Measurements from ENCODE around the gene SMAP2. TPM values are rescaled to one million over a fixed set of nuclear protein-coding genes. Genes with fewer than 3 reads are reported as not detected.

The SMAP2 gene
- total and polyA plus RNA-seq, 4 donors, result 10.4 to 42.2 (median 35.1) TPM

GRCh38 chr1:40392221-40392620 lies 18.7 kb downstream of the SMAP2 start:
- Histone ChIP-seq H3K4me3 (ENCODE audit: low read length in 2 of 2) (no peak overlapping the region), H3K9me3 (ENCODE audit: control insufficient read depth, low read length) (no peaks in the 10 kb centered on the region), H3K27me3 (ENCODE audit: control insufficient read depth in 1 of 2, insufficient read depth in 2 of 2, low read length in 1 of 2) (no peaks in the 10 kb centered on the region), H3K36me3 (ENCODE audit: control insufficient read depth in 1 of 2, insufficient read depth in 2 of 2, low read length in 1 of 2) (peaks cover 0 to 2% of the 10 kb centered on the region in 2 donors), H3K27ac (ENCODE audit: low read depth in 1 of 2, low read length in 2 of 2) (no peak overlapping the region), H3K4me1 (ENCODE audit: control insufficient read depth in 1 of 2, insufficient read depth in 2 of 2, low read length in 2 of 2) (peaks cover 3 to 6% of the 10 kb centered on the region in 2 donors)
- WGBS, 2 donors, result 83 to 85% methylated on average over 3 of the region's 3 CpGs
- DNase-seq (no peak), ATAC-seq (ENCODE audit: low FRiP score) (no peak)
- intact Hi-C loops (cut with DNase I), result loop anchor here in 1 of 2 donors (10.0 kb wide), 1 partner anchor 307 kb away; no protein-coding TSS in a partner anchor

- Histone ChIP-seq H3K27ac (ENCODE audit: low read depth in 1 of 2, low read length in 2 of 2) (no peak overlapping the region), H3K36me3 (ENCODE audit: control insufficient read depth in 1 of 2, insufficient read depth in 2 of 2, low read length in 1 of 2) (peaks cover 0 to 2% of the 10 kb centered on the region in 2 donors), H3K4me3 (ENCODE audit: low read length in 2 of 2) (no peak overlapping the region), H3K27me3 (ENCODE audit: control insufficient read depth in 1 of 2, insufficient read depth in 2 of 2, low read length in 1 of 2) (no peaks in the 10 kb centered on the region), H3K4me1 (ENCODE audit: control insufficient read depth in 1 of 2, insufficient read depth in 2 of 2, low read length in 2 of 2) (peaks cover 3 to 6% of the 10 kb centered on the region in 2 donors), H3K9me3 (ENCODE audit: control insufficient read depth, low read length) (no peaks in the 10 kb centered on the region)
- intact Hi-C loops (cut with DNase I), result loop anchor here in 1 of 2 donors (10.0 kb wide), 1 partner anchor 308 kb away; no protein-coding TSS in a partner anchor
- ATAC-seq (ENCODE audit: low FRiP score) (no peak), DNase-seq (no peak)
- WGBS, 2 donors, result 93% methylated on average over 3 of the region's 3 CpGs
Observed at GRCh38 chr1:40393173-40393572, 19.6 kb downstream of the SMAP2 start.

DNA sequence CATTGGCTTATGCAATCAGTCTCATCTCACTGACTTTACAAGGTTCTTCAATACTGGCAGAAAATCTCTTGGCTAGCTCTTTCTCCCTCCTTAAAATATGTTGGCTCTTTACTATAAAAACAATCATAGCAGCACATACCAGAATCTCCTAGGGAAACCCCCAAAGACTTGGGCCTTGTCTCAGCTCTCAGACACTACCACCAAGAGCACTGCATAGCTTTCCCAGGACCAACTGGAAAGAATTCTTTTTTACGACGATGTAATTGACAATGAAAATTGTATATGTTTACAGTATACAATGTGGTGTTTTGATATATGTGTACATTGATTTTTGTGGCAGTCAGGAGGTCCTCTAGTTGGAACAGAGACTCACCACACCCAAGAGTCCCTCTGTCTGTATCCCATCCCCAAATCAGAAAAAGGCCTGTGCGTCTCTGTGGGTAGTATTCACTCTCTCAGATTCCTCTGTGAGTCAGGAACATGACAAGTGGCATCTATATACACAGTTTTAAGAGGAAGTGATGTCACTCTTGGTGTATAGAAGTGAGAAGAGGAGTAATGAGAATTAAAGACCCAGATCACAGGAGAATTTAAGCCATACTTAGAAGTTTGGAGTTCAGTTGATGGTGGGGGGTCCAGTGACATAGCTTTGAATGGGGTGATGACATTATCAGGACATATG lies 21.1 kb downstream of the SMAP2 start:
- no peaks in the 10 kb centered on the region for H3K9me3 ChIP-seq (ENCODE audit: control insufficient read depth, low read length)
- ATAC-seq (ENCODE audit: low FRiP score) (no peak), DNase-seq (no peak)
- intact Hi-C loops (cut with DNase I), result loop anchor here in 1 of 2 donors (10.0 kb wide), 1 partner anchor 310 kb away; no protein-coding TSS in a partner anchor
- no peaks in the 10 kb centered on the region for H3K27me3 ChIP-seq (ENCODE audit: control insufficient read depth in 1 of 2, insufficient read depth in 2 of 2, low read length in 1 of 2)
- H3K4me3 ChIP-seq (ENCODE audit: low read length in 2 of 2), result no peak overlapping the region
- H3K36me3 ChIP-seq (ENCODE audit: control insufficient read depth in 1 of 2, insufficient read depth in 2 of 2, low read length in 1 of 2), result no peaks in the 10 kb centered on the region
- H3K4me1 ChIP-seq (ENCODE audit: control insufficient read depth in 1 of 2, insufficient read depth in 2 of 2, low read length in 2 of 2), result peaks cover 3 to 4% of the 10 kb centered on the region in 2 donors
- no peak overlapping the region for H3K27ac ChIP-seq (ENCODE audit: low read depth in 1 of 2, low read length in 2 of 2)
- 29 to 36% methylated on average over 3 of the region's 3 CpGs for WGBS, 2 donors

- DNase-seq, result no peak
- no peak overlapping the region for H3K4me3 ChIP-seq (ENCODE audit: low read length in 2 of 2)
- intact Hi-C loops (cut with DNase I), result loop anchor here (1.0 to 10.0 kb wide), 2 partner anchors 14 to 311 kb away; no protein-coding TSS in a partner anchor
- H3K27ac ChIP-seq (ENCODE audit: low read depth in 1 of 2, low read length in 2 of 2), result no peak overlapping the region
- no peaks in the 10 kb centered on the region for H3K27me3 ChIP-seq (ENCODE audit: control insufficient read depth in 1 of 2, insufficient read depth in 2 of 2, low read length in 1 of 2)
- no peaks in the 10 kb centered on the region for H3K9me3 ChIP-seq (ENCODE audit: control insufficient read depth, low read length)
- 94% methylated on average over 3 of the region's 3 CpGs for WGBS, 2 donors
- peaks cover 1 to 3% of the 10 kb centered on the region in 2 donors for H3K4me1 ChIP-seq (ENCODE audit: control insufficient read depth in 1 of 2, insufficient read depth in 2 of 2, low read length in 2 of 2)
- no peaks in the 10 kb centered on the region for H3K36me3 ChIP-seq (ENCODE audit: control insufficient read depth in 1 of 2, insufficient read depth in 2 of 2, low read length in 1 of 2)
- no peak for ATAC-seq (ENCODE audit: low FRiP score)
Observed at GRCh38 chr1:40395190-40396175, 22.0 kb downstream of the SMAP2 start.

- H3K36me3 ChIP-seq (ENCODE audit: control insufficient read depth in 1 of 2, insufficient read depth in 2 of 2, low read length in 1 of 2), result no peaks in the 10 kb centered on the region
- 58 to 67% methylated on average over 1 of the region's 1 CpG for WGBS, 2 donors
- no peak for DNase-seq
- H3K27ac ChIP-seq (ENCODE audit: low read depth in 1 of 2, low read length in 2 of 2), result no peak overlapping the region
- ATAC-seq (ENCODE audit: low FRiP score), result no peak
- H3K4me3 ChIP-seq (ENCODE audit: low read length in 2 of 2), result no peak overlapping the region
- peaks cover 1 to 3% of the 10 kb centered on the region in 2 donors for H3K4me1 ChIP-seq (ENCODE audit: control insufficient read depth in 1 of 2, insufficient read depth in 2 of 2, low read length in 2 of 2)
- intact Hi-C loops (cut with DNase I), result loop anchor here (1.0 to 10.0 kb wide), 2 partner anchors 15 to 312 kb away; no protein-coding TSS in a partner anchor
- no peaks in the 10 kb centered on the region for H3K9me3 ChIP-seq (ENCODE audit: control insufficient read depth, low read length)
- H3K27me3 ChIP-seq (ENCODE audit: control insufficient read depth in 1 of 2, insufficient read depth in 2 of 2, low read length in 1 of 2), result no peaks in the 10 kb centered on the region
Observed at GRCh38 chr1:40396420-40396819, 22.9 kb downstream of the SMAP2 start.

DNA sequence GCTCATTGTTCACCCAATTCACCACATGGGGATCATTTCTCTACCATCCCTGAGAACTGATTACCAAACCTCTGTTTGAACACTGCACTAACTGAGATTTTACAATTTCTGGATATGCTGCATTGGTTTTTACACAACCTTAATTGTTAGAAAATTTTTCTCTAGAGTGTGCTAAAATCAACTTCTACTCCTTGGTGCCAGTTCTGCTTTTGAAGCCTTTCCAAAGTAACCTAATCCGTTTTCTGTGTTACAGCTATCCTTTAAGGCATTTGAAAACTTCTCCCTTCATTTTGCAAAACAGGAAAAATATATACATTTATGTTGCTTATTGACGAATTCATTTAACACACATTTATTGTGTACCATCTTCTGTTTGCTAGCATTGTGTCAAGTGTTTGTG lies 23.7 kb downstream of the SMAP2 start:
- WGBS, 2 donors, result 38 to 40% methylated on average over 2 of the region's 2 CpGs
- H3K9me3 ChIP-seq (ENCODE audit: control insufficient read depth, low read length), result no peaks in the 10 kb centered on the region
- H3K4me3 ChIP-seq (ENCODE audit: low read length in 2 of 2), result no peak overlapping the region
- no peaks in the 10 kb centered on the region for H3K36me3 ChIP-seq (ENCODE audit: control insufficient read depth in 1 of 2, insufficient read depth in 2 of 2, low read length in 1 of 2)
- intact Hi-C loops (cut with DNase I), result loop anchor here in 1 of 2 donors (10.0 kb wide), 1 partner anchor 312 kb away; no protein-coding TSS in a partner anchor
- H3K27ac ChIP-seq (ENCODE audit: low read depth in 1 of 2, low read length in 2 of 2), result no peak overlapping the region
- ATAC-seq (ENCODE audit: low FRiP score) (no peak), DNase-seq (no peak)
- no peaks in the 10 kb centered on the region for H3K27me3 ChIP-seq (ENCODE audit: control insufficient read depth in 1 of 2, insufficient read depth in 2 of 2, low read length in 1 of 2)
- H3K4me1 ChIP-seq (ENCODE audit: control insufficient read depth in 1 of 2, insufficient read depth in 2 of 2, low read length in 2 of 2), result peaks cover 1 to 3% of the 10 kb centered on the region in 2 donors

DNA sequence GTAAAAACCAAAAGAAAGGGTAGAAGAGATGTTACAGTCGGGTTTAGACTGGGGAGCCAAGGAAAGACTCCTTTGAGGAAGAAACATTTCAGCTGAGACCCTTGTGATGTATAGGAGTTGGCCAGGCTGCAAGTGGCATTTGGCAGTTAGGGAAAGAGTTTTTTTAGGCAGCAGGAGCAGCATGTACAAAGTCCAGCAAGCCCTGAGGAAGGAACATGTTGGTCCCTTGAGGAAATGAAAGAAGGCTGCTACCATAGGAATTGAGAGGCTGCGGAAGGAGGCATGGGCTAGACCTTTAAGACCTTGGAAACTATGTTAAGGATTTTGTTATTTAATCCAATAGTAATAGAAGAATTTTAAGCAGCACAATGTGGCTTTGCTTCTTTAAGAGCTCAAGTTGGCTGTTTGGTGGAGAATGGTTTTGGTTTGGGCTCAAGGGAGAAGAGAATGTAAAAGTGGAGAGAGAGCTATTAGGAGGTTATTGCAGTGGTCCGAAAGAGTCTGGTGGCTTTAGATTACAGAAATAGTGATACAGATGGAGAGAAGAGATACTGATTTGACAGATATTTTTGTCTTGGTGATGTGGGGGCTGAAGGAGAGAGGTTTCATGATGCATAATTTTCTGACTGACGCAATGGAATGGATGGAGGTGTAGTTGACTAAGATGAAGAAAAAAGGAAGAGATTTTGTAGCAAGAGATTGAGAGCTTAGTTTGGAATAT lies 26.6 kb downstream of the SMAP2 start:
- Histone ChIP-seq H3K4me3 (ENCODE audit: low read length in 2 of 2) (no peak overlapping the region), H3K27me3 (ENCODE audit: control insufficient read depth in 1 of 2, insufficient read depth in 2 of 2, low read length in 1 of 2) (no peaks in the 10 kb centered on the region), H3K9me3 (ENCODE audit: control insufficient read depth, low read length) (no peaks in the 10 kb centered on the region), H3K36me3 (ENCODE audit: control insufficient read depth in 1 of 2, insufficient read depth in 2 of 2, low read length in 1 of 2) (no peaks in the 10 kb centered on the region), H3K27ac (ENCODE audit: low read depth in 1 of 2, low read length in 2 of 2) (no peak overlapping the region), H3K4me1 (ENCODE audit: control insufficient read depth in 1 of 2, insufficient read depth in 2 of 2, low read length in 2 of 2) (no peaks in the 10 kb centered on the region)
- intact Hi-C loops (cut with DNase I), result loop anchor here (5.0 to 10.0 kb wide), 4 partner anchors 58 to 315 kb away; no protein-coding TSS in a partner anchor
- 43 to 45% methylated on average over 4 of the region's 4 CpGs for WGBS, 2 donors
- ATAC-seq (ENCODE audit: low FRiP score) (no peak), DNase-seq (no peak)

All from aorta (tissue), 5 donors.